ENCODE results near the gene TMEM8B.

The TMEM8B gene

DNA sequence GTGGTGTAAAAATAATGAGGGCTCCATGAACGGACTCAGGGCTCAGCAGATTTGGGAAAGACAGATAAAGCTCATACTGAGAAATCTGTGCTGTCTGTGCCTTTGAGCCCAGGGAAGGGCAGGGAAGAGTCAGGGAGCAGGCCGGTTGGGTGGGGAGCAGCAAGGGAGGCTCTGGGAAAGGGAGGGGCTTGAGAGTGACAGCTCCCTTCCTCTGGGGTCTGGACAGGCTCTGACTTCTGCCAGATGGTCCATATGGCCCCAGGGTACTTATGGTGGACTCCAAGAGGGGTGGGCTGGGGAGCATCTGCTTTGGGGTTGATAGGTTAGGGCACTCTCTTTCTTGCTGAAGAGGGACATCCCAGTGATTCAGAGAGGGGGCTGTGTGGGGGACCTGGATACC, 35.6 kb upstream of the TMEM8B start:
- Histone ChIP-seq H3K4me3 (ENCODE audit: low read depth, low read length) (no peak overlapping the region), H3K27me3 (ENCODE audit: control insufficient read depth, insufficient read depth, low read length) (peaks cover 6% of the 10 kb centered on the region; the same call in 1 of the 2 replicates), H3K9ac (ENCODE audit: low read length) (no peak overlapping the region), H3K9me3 (ENCODE audit: control insufficient read depth, insufficient read depth, low read depth, low read length) (no peaks in the 10 kb centered on the region), H3K36me3 (ENCODE audit: control insufficient read depth, insufficient read depth, low read length) (no peaks in the 10 kb centered on the region), H3K4me1 (ENCODE audit: control insufficient read depth, insufficient read depth, low read length) (peaks cover 26% of the 10 kb centered on the region), H3K27ac (ENCODE audit: low read depth, low read length) (no peak overlapping the region)

GRCh38 chr9:35795695-35796094, 33.3 kb upstream of the TMEM8B start:
- H3K27me3 ChIP-seq (ENCODE audit: control insufficient read depth, insufficient read depth, low read length), result peaks cover 6% of the 10 kb centered on the region; the same call in 1 of the 2 replicates
- H3K9me3 ChIP-seq (ENCODE audit: control insufficient read depth, insufficient read depth, low read depth, low read length), result no peaks in the 10 kb centered on the region
- 0 out of 2 replicates have a peak, but pooled peaks cover 3% of the 10 kb centered on the region for H3K36me3 ChIP-seq (ENCODE audit: control insufficient read depth, insufficient read depth, low read length)
- H3K4me1 ChIP-seq (ENCODE audit: control insufficient read depth, insufficient read depth, low read length), result peaks cover 19% of the 10 kb centered on the region
- H3K27ac ChIP-seq (ENCODE audit: low read depth, low read length), result no peak overlapping the region
- no peak overlapping the region for H3K9ac ChIP-seq (ENCODE audit: low read length)
- no peak overlapping the region for H3K4me3 ChIP-seq (ENCODE audit: low read depth, low read length)

GRCh38 chr9:35797311-35798109, 31.5 kb upstream of the TMEM8B start:
- H3K4me3 ChIP-seq (ENCODE audit: low read depth, low read length), result no peak overlapping the region
- no peak overlapping the region for H3K27ac ChIP-seq (ENCODE audit: low read depth, low read length)
- H3K36me3 ChIP-seq (ENCODE audit: control insufficient read depth, insufficient read depth, low read length), result peaks cover 10% of the 10 kb centered on the region; the same call in 1 of the 2 replicates

GRCh38 chr9:35798658-35799374, 30.2 kb upstream of the TMEM8B start:
- peaks cover 5% of the 10 kb centered on the region; the same call in 1 of the 2 replicates for H3K4me1 ChIP-seq (ENCODE audit: control insufficient read depth, insufficient read depth, low read length)
- no peak overlapping the region for H3K4me3 ChIP-seq (ENCODE audit: low read depth, low read length)
- H3K27me3 ChIP-seq (ENCODE audit: control insufficient read depth, insufficient read depth, low read length), result no peaks in the 10 kb centered on the region
- H3K9ac ChIP-seq (ENCODE audit: low read length), result peak overlapping the region; percentile 3
- H3K36me3 ChIP-seq (ENCODE audit: control insufficient read depth, insufficient read depth, low read length), result peaks cover 10% of the 10 kb centered on the region; the same call in 1 of the 2 replicates
- H3K9me3 ChIP-seq (ENCODE audit: control insufficient read depth, insufficient read depth, low read depth, low read length), result no peaks in the 10 kb centered on the region
- H3K27ac ChIP-seq (ENCODE audit: low read depth, low read length), result no peak overlapping the region

More at GRCh38 chr9:35797311-35798109, 31.5 kb upstream of the TMEM8B start:
- H3K27me3 ChIP-seq (ENCODE audit: control insufficient read depth, insufficient read depth, low read length), result peaks cover 2% of the 10 kb centered on the region; the same call in 1 of the 2 replicates
- no peak overlapping the region for H3K9ac ChIP-seq (ENCODE audit: low read length)
- no peaks in the 10 kb centered on the region for H3K9me3 ChIP-seq (ENCODE audit: control insufficient read depth, insufficient read depth, low read depth, low read length)
- peaks cover 11% of the 10 kb centered on the region; the same call in 1 of the 2 replicates for H3K4me1 ChIP-seq (ENCODE audit: control insufficient read depth, insufficient read depth, low read length)

DNA sequence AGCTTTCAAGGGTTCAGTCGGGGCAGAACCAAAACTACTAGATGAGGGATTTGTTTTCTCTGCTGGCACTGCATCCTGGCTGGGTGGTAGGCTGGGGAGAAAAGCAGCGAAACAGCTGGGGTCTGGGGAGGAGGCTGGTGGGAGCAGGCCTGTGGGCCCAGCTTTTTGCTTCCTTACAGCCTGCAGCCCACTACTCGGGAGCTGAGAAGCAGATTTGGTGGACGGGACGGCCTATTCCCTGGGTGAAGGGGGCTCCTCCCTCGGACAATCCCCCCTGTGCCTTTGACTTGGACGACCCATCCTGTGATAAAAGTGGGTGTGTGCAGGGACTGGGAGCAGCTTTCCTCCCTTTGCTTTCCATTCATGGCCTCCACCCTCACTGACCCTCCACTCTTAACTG, 28.5 kb upstream of the TMEM8B start:
- H3K9me3 ChIP-seq (ENCODE audit: control insufficient read depth, insufficient read depth, low read depth, low read length), result no peaks in the 10 kb centered on the region
- H3K36me3 ChIP-seq (ENCODE audit: control insufficient read depth, insufficient read depth, low read length), result peaks cover 16% of the 10 kb centered on the region; the same call in 1 of the 2 replicates
- peaks cover 5% of the 10 kb centered on the region; the same call in 1 of the 2 replicates for H3K4me1 ChIP-seq (ENCODE audit: control insufficient read depth, insufficient read depth, low read length)
- no peak overlapping the region for H3K4me3 ChIP-seq (ENCODE audit: low read depth, low read length)
- no peaks in the 10 kb centered on the region for H3K27me3 ChIP-seq (ENCODE audit: control insufficient read depth, insufficient read depth, low read length)
- no peak overlapping the region for H3K9ac ChIP-seq (ENCODE audit: low read length)
- no peak overlapping the region for H3K27ac ChIP-seq (ENCODE audit: low read depth, low read length)

GRCh38 chr9:35801328-35802128, 27.5 kb upstream of the TMEM8B start:
- Histone ChIP-seq H3K4me3 (ENCODE audit: low read depth, low read length) (no peak overlapping the region), H3K4me1 (ENCODE audit: control insufficient read depth, insufficient read depth, low read length) (peaks cover 3% of the 10 kb centered on the region; the same call in 1 of the 2 replicates), H3K9ac (ENCODE audit: low read length) (no peak overlapping the region), H3K9me3 (ENCODE audit: control insufficient read depth, insufficient read depth, low read depth, low read length) (no peaks in the 10 kb centered on the region), H3K27ac (ENCODE audit: low read depth, low read length) (no peak overlapping the region), H3K27me3 (ENCODE audit: control insufficient read depth, insufficient read depth, low read length) (no peaks in the 10 kb centered on the region), H3K36me3 (ENCODE audit: control insufficient read depth, insufficient read depth, low read length) (peaks cover 26% of the 10 kb centered on the region)

DNA sequence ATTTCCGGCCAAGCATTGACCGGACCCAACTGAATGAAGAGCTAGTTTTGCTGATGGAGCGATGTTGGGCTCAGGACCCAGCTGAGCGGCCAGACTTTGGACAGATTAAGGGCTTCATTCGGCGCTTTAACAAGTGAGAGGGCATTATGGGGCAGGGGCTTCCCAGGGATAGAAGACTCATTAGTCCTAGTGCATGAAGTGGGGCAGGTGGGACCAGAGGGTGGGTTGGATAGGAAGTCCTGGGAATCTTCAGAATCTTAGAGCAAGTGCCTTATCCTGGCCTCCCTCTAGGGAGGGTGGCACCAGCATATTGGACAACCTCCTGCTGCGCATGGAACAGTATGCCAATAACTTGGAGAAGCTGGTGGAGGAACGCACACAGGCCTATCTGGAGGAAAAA, 22.9 kb upstream of the TMEM8B start:
- peaks cover 27% of the 10 kb centered on the region for H3K36me3 ChIP-seq (ENCODE audit: control insufficient read depth, insufficient read depth, low read length)
- H3K4me1 ChIP-seq (ENCODE audit: control insufficient read depth, insufficient read depth, low read length), result no peaks in the 10 kb centered on the region
- H3K9me3 ChIP-seq (ENCODE audit: control insufficient read depth, insufficient read depth, low read depth, low read length), result no peaks in the 10 kb centered on the region
- H3K27ac ChIP-seq (ENCODE audit: low read depth, low read length), result no peak overlapping the region
- no peaks in the 10 kb centered on the region for H3K27me3 ChIP-seq (ENCODE audit: control insufficient read depth, insufficient read depth, low read length)
- H3K4me3 ChIP-seq (ENCODE audit: low read depth, low read length), result no peak overlapping the region
- H3K9ac ChIP-seq (ENCODE audit: low read length), result no peak overlapping the region

DNA sequence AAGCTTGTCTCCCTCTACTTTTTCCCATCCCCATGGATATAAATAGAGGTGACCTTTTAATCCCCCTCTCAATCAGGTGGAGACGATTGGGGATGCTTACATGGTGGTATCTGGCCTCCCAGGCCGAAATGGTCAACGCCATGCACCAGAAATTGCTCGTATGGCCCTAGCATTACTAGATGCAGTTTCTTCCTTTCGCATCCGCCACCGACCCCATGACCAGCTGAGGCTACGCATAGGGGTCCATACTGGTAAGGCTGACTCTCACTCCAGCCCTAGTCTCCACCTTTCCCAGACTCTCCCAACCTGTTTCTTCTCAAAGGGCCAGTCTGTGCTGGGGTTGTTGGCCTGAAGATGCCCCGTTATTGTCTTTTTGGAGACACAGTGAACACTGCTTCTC, 20.6 kb upstream of the TMEM8B start:
- Histone ChIP-seq H3K36me3 (ENCODE audit: control insufficient read depth, insufficient read depth, low read length) (peaks cover 19% of the 10 kb centered on the region), H3K27me3 (ENCODE audit: control insufficient read depth, insufficient read depth, low read length) (no peaks in the 10 kb centered on the region), H3K4me1 (ENCODE audit: control insufficient read depth, insufficient read depth, low read length) (peaks cover 5% of the 10 kb centered on the region; the same call in 1 of the 2 replicates), H3K27ac (ENCODE audit: low read depth, low read length) (no peak overlapping the region), H3K9me3 (ENCODE audit: control insufficient read depth, insufficient read depth, low read depth, low read length) (no peaks in the 10 kb centered on the region), H3K4me3 (ENCODE audit: low read depth, low read length) (no peak overlapping the region), H3K9ac (ENCODE audit: low read length) (no peak overlapping the region)

DNA sequence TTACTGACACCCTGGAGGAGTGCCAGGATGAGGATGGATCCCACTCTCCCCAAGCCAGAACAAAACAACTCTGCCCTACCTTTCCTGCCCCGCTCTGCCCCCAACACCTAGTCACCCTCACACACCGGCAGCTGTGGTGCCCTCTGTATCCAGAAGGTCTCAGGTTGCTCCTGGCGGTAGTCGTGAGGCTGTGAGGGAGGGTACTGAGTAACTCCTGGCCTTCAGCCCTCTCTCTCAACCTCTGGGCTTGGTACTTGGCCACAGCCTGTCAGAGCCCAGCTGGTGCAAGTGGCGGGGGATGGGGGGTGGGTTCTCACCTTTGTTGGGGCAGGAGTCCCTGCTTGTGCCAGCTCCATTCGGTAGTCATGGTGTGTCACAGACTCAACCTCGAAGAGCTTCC, 18.9 kb upstream of the TMEM8B start:
- H3K9me3 ChIP-seq (ENCODE audit: control insufficient read depth, insufficient read depth, low read depth, low read length), result no peaks in the 10 kb centered on the region
- H3K27me3 ChIP-seq (ENCODE audit: control insufficient read depth, insufficient read depth, low read length), result no peaks in the 10 kb centered on the region
- H3K9ac ChIP-seq (ENCODE audit: low read length), result no peak overlapping the region
- no peak overlapping the region for H3K27ac ChIP-seq (ENCODE audit: low read depth, low read length)
- H3K4me3 ChIP-seq (ENCODE audit: low read depth, low read length), result no peak overlapping the region
- peaks cover 13% of the 10 kb centered on the region for H3K4me1 ChIP-seq (ENCODE audit: control insufficient read depth, insufficient read depth, low read length)
- peaks cover 18% of the 10 kb centered on the region for H3K36me3 ChIP-seq (ENCODE audit: control insufficient read depth, insufficient read depth, low read length)

DNA sequence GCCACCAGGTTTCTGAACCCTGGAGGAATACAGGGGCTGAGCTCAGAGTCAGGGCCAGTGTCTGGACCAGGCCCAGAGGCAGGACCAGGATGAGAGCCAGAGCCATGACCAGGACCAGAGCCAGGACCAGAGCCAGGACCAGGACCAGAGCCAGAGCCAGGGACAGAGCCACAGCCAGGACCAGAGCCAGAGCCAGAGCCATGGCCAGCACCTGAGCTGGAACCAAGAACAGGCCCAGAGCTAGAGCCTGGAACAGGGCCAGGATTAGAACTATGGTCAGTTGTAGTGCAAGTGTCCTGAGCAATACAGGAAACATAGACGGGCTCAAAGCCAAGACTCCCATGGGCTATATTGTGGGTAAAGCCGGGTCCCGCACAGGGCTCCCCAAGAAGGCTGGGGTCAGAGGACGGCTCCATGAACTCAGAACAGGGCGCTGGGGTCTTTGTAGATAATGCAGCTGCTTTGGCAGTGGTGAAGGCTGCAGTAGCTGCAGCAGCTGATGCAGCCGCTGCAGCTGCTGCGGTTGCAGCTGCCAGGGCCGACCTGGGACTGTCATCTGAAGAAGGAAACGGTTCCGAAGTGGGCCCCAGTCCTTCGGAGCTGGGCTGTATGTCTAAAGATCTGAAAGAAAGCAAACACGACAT, 17.5 kb upstream of the TMEM8B start:
- peaks cover 13% of the 10 kb centered on the region for H3K4me1 ChIP-seq (ENCODE audit: control insufficient read depth, insufficient read depth, low read length)
- no peak overlapping the region for H3K27ac ChIP-seq (ENCODE audit: low read depth, low read length)
- H3K9me3 ChIP-seq (ENCODE audit: control insufficient read depth, insufficient read depth, low read depth, low read length), result no peaks in the 10 kb centered on the region
- no peak overlapping the region for H3K9ac ChIP-seq (ENCODE audit: low read length)
- H3K4me3 ChIP-seq (ENCODE audit: low read depth, low read length), result peak overlapping the region; percentile 56
- no peaks in the 10 kb centered on the region for H3K27me3 ChIP-seq (ENCODE audit: control insufficient read depth, insufficient read depth, low read length)
- H3K36me3 ChIP-seq (ENCODE audit: control insufficient read depth, insufficient read depth, low read length), result peaks cover 4% of the 10 kb centered on the region; the same call in 1 of the 2 replicates

Data from HUES6 (cell line).